ENCODE data around the gene TPRG1L. TPM values are rescaled to one million over a fixed set of nuclear protein-coding genes. Genes with fewer than 3 reads are reported as not detected.

TPRG1L gene
- total RNA-seq, 1 donor from 2014 or later, result 10.6 TPM

DNA sequence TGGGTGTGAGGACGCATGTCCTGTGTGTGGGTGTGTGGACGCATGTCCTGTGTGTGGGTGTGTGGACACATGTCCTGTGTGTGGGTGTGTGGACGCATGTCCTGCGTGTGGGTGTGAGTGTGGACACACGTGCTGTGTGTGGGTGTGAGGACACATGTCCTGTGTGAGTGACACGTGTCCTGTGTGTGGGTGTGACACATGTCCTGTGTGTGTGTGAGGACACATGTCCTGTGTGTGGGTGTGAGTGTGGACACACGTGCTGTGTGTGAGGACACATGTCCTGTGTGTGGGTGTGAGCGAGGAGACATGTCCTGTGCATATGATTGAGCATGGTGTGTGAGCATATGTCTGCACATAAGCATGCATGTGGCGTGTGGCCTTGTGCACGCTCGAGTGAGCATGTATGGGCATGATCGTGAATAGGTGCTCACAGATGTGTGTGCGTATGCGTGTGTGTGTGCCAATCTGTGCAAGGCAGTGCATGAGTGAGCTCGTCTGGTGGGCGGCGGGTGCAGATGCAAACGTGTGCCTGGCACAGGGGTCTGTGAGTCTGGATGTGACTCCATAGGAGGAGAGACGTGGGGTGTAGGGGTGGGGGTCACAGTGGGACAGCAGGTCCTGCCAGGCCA is 38.8 kb upstream of the TPRG1L start:
- H3K4me3 Mint-ChIP-seq, result no peak overlapping the region
- Histone ChIP-seq H3K4me3 (no peak overlapping the region), H3F3A (ENCODE audit: low read depth) (peaks cover 10% of the 10 kb centered on the region), H4K20me1 (ENCODE audit: low read depth) (no peaks in the 10 kb centered on the region), H3K4me1 (peaks cover 19% of the 10 kb centered on the region), H2AFZ (replicated peaks) (no peak overlapping the region), H3K27ac (no peak overlapping the region), H3K9me3 (ENCODE audit: low read depth) (no peaks in the 10 kb centered on the region), H3K79me2 (ENCODE audit: low read depth) (no peaks in the 10 kb centered on the region), H3K36me3 (no peaks in the 10 kb centered on the region), H3K4me2 (no peak overlapping the region), H3K27me3 (no peaks in the 10 kb centered on the region), H3K9ac (no peak overlapping the region)
- H3K9me3 Mint-ChIP-seq, result peaks cover 2% of the 10 kb centered on the region
- peaks cover 34% of the 10 kb centered on the region for H3K4me1 Mint-ChIP-seq
- H3K36me3 Mint-ChIP-seq, result peaks cover 1% of the 10 kb centered on the region
- no peak for TF ChIP-seq EZH2 (IDR thresholded peaks at IDR 0.05)
- TF ChIP-seq, protein P1, sequence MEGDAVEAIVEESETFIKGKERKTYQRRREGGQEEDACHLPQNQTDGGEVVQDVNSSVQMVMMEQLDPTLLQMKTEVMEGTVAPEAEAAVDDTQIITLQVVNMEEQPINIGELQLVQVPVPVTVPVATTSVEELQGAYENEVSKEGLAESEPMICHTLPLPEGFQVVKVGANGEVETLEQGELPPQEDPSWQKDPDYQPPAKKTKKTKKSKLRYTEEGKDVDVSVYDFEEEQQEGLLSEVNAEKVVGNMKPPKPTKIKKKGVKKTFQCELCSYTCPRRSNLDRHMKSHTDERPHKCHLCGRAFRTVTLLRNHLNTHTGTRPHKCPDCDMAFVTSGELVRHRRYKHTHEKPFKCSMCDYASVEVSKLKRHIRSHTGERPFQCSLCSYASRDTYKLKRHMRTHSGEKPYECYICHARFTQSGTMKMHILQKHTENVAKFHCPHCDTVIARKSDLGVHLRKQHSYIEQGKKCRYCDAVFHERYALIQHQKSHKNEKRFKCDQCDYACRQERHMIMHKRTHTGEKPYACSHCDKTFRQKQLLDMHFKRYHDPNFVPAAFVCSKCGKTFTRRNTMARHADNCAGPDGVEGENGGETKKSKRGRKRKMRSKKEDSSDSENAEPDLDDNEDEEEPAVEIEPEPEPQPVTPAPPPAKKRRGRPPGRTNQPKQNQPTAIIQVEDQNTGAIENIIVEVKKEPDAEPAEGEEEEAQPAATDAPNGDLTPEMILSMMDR (IDR thresholded peaks at IDR 0.05), result no peak
- TF ChIP-seq EZH2phosphoT487 (IDR thresholded peaks at IDR 0.05), result no peak
- no peak for DNase-seq (ENCODE audit: low spot score)
- H3K27ac Mint-ChIP-seq, result no peak overlapping the region
- no peaks in the 10 kb centered on the region for H3K27me3 Mint-ChIP-seq (ENCODE audit: insufficient read depth, low read depth)

DNA sequence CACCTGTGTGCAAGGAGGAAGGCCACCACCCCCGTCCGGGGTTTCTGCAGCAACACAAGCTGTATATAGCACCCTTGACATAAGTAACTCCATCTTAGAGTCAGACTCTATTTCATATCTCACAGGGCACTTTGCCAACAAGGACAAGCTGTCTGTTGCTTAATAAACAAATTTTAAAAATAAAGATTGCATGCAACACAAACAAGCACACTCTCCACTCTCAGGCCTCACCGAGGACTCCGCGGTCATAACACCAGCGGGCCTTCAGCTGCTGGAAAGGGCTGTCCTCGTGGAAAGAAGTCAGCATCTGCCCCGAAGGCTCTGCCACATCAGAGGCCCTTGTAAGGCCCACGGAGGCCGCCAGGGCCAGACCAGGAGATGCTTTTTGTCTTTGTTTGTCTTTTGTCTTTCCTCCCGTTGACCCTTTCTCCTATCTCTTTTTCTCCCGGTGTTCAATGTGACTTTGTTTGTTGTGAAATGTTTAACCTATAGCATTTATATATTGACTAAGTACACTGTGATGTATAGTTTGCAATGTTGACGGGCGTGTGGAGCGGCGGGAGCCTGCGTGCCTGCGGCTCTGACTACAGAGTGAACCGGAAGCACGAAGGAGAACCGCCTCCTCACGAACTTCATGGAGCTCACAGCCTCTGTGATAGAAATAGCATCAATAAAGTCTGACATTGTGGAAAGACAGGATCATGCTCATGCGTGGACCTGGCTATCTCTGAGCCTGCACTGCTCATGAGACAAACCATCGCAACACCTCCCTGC is 37.6 kb upstream of the TPRG1L start:
- Histone ChIP-seq H3K4me2 (no peak overlapping the region), H3K4me3 (no peak overlapping the region), H2AFZ (replicated peaks) (no peak overlapping the region), H3F3A (ENCODE audit: low read depth) (peaks cover 4% of the 10 kb centered on the region), H4K20me1 (ENCODE audit: low read depth) (no peaks in the 10 kb centered on the region), H3K9me3 (ENCODE audit: low read depth) (no peaks in the 10 kb centered on the region), H3K36me3 (no peaks in the 10 kb centered on the region), H3K27me3 (no peaks in the 10 kb centered on the region), H3K79me2 (ENCODE audit: low read depth) (no peaks in the 10 kb centered on the region), H3K4me1 (peaks cover 10% of the 10 kb centered on the region), H3K27ac (no peak overlapping the region), H3K9ac (no peak overlapping the region)
- Mint-ChIP-seq H3K4me3 (no peak overlapping the region), H3K36me3 (peaks cover 1% of the 10 kb centered on the region), H3K27me3 (ENCODE audit: insufficient read depth, low read depth) (no peaks in the 10 kb centered on the region), H3K9me3 (peaks cover 2% of the 10 kb centered on the region), H3K27ac (peak overlapping the region; percentile 28), H3K4me1 (peaks cover 34% of the 10 kb centered on the region)
- DNase-seq (ENCODE audit: low spot score), result no peak
- TF ChIP-seq EZH2phosphoT487 (IDR thresholded peaks at IDR 0.05) (no peak), EZH2 (IDR thresholded peaks at IDR 0.05) (no peak)
- TF ChIP-seq, protein P1 (IDR thresholded peaks at IDR 0.05), result no peak

GRCh38 chr1:3588395-3588794 is 36.4 kb upstream of the TPRG1L start:
- no peak for DNase-seq (ENCODE audit: low spot score)
- Histone ChIP-seq H3K4me3 (no peak overlapping the region), H3K27me3 (no peaks in the 10 kb centered on the region), H3K36me3 (no peaks in the 10 kb centered on the region), H3K27ac (no peak overlapping the region), H3K9ac (no peak overlapping the region), H3K79me2 (ENCODE audit: low read depth) (no peaks in the 10 kb centered on the region), H2AFZ (replicated peaks) (no peak overlapping the region), H3F3A (ENCODE audit: low read depth) (peaks cover 4% of the 10 kb centered on the region), H3K4me1 (peaks cover 17% of the 10 kb centered on the region), H4K20me1 (ENCODE audit: low read depth) (no peaks in the 10 kb centered on the region), H3K4me2 (no peak overlapping the region), H3K9me3 (ENCODE audit: low read depth) (no peaks in the 10 kb centered on the region)
- H3K4me1 Mint-ChIP-seq, result peaks cover 32% of the 10 kb centered on the region
- no peaks in the 10 kb centered on the region for H3K36me3 Mint-ChIP-seq
- TF ChIP-seq EZH2phosphoT487 (IDR thresholded peaks at IDR 0.05), result no peak
- no peak for TF ChIP-seq EZH2 (IDR thresholded peaks at IDR 0.05)
- TF ChIP-seq, protein P1 (IDR thresholded peaks at IDR 0.05), result no peak
- no peak overlapping the region for H3K4me3 Mint-ChIP-seq
- peaks cover 2% of the 10 kb centered on the region for H3K9me3 Mint-ChIP-seq
- no peak overlapping the region for H3K27ac Mint-ChIP-seq
- no peaks in the 10 kb centered on the region for H3K27me3 Mint-ChIP-seq (ENCODE audit: insufficient read depth, low read depth)

All from neural progenitor cell (in vitro differentiated cells).